Measurements from ENCODE around the gene HEXIM1. TPM values are rescaled to one million over a fixed set of nuclear protein-coding genes. Genes with fewer than 3 reads are reported as not detected.

Gene HEXIM1
- total RNA-seq, 1 donor from 2014 or later, result 36.1 TPM

DNA sequence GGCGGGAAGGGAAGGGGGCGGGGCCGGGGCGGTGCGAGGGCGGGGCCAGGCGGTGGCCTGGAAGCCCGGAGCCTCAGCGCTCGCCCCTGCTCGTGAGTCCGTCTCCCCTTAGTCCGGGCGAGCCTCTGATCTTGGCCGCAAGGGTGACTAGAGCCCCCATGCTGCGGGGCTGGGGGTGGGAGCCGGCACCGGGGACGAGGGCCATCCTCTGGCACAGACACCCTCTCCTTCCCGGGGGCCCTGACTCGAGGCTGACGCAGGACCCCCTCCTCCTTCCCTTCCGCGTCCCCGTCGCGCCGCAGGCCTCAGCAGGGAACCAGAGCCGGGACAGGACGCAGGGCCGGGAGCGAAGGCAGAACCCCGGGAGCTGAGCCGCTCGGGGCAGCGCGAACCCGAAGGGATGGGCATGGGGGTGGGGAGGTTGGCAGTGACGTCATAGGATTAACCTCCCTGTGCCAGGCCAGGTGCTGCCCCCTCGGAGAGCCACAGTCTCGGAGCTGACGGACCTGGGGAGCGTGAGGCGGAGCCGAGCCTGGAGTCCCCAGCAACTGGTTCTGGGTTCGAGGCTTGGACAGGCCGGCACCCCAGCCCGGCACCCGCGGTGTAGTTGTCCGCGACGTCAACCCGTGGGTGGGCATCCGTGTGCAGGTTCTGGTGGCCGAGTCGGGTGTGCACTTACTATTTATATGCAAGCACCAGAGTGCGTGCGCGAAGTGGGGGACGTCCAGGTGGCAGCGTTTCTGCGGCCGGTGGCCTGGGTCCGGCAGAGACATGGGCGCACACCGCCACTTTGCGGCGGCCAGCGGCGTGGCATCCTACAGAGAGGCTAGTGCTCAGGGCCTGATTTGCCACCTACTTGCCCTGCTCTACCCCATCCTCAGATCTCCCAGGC is 15.5 kb upstream of the HEXIM1 start:
- TF ChIP-seq, protein P1, sequence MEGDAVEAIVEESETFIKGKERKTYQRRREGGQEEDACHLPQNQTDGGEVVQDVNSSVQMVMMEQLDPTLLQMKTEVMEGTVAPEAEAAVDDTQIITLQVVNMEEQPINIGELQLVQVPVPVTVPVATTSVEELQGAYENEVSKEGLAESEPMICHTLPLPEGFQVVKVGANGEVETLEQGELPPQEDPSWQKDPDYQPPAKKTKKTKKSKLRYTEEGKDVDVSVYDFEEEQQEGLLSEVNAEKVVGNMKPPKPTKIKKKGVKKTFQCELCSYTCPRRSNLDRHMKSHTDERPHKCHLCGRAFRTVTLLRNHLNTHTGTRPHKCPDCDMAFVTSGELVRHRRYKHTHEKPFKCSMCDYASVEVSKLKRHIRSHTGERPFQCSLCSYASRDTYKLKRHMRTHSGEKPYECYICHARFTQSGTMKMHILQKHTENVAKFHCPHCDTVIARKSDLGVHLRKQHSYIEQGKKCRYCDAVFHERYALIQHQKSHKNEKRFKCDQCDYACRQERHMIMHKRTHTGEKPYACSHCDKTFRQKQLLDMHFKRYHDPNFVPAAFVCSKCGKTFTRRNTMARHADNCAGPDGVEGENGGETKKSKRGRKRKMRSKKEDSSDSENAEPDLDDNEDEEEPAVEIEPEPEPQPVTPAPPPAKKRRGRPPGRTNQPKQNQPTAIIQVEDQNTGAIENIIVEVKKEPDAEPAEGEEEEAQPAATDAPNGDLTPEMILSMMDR (IDR thresholded peaks at IDR 0.05), result peak; percentile 77
- intact Hi-C loops (cut with DNase I), result no loop called here
- Histone ChIP-seq H3K9me3 (no peaks in the 10 kb centered on the region), H3K36me3 (no peaks in the 10 kb centered on the region), H3K27ac (peak overlapping the region; percentile 92), H3K4me3 (peak overlapping the region; percentile 79), H3K27me3 (no peaks in the 10 kb centered on the region), H3K4me1 (peaks cover 39% of the 10 kb centered on the region)
- peak; percentile 91 for DNase-seq
- peak; percentile 75 for ATAC-seq

DNA sequence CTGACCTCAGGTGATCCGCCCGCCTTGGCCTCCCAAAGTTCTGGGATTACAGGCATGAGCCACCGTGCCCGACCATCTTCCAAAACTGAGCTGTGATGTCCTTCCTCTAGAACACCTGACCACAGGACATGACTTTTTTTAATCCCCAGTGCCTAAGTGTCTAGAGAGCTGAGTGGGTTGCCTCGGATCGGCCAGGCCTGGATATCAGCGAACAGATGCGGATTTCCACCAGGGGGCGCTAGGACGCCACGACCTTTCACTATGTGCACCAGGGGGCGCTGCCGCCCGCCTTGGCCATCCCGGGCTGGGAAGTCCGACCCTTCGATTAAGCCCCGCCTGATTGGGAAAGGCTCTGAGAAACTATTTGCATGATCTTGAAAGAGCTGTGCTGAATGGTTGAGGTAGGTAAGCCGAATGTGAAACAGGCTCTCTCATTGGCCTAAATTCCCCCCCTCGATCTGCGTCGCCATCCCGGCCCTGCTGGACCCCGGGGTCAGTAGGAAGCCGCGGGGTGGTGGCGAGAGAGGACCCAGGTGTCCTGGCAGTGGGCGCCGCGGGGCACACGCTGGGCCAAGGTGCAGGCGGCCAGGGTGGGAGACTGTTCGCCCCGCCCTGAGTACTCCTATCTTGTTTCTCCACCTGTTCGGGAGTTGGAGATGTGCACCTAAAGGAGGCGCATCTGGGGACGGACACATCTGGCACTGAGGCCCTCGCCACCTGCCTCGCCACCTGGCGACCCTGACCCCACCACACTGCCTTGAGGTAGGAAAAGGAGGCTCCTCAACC is 12.9 kb upstream of the HEXIM1 start, which contains the start of gene ACBD4:
ACBD4 (plus strand) TSS at position 496 of the 786 bp plus-strand sequence. CDS start 458 bp downstream, outside the sequence.
- ATAC-seq (peak; percentile 90), DNase-seq (peak; percentile 97)
- TF ChIP-seq, protein P1 (IDR thresholded peaks at IDR 0.05), result peak; percentile 99
- H3K27ac ChIP-seq, result peak within 1 kb of the TSS; percentile 86
- no peaks in the 10 kb centered on the region for H3K36me3 ChIP-seq
- H3K4me1 ChIP-seq, result peaks cover 21% of the 10 kb centered on the region
- H3K4me3 ChIP-seq, result peak within 1 kb of the TSS; percentile 89
- no peaks in the 10 kb centered on the region for H3K27me3 ChIP-seq
- intact Hi-C loops (cut with DNase I), result loop anchor here (5.0 kb wide), 1 partner anchor 62 kb away; no protein-coding TSS in a partner anchor
- no peaks in the 10 kb centered on the region for H3K9me3 ChIP-seq

DNA sequence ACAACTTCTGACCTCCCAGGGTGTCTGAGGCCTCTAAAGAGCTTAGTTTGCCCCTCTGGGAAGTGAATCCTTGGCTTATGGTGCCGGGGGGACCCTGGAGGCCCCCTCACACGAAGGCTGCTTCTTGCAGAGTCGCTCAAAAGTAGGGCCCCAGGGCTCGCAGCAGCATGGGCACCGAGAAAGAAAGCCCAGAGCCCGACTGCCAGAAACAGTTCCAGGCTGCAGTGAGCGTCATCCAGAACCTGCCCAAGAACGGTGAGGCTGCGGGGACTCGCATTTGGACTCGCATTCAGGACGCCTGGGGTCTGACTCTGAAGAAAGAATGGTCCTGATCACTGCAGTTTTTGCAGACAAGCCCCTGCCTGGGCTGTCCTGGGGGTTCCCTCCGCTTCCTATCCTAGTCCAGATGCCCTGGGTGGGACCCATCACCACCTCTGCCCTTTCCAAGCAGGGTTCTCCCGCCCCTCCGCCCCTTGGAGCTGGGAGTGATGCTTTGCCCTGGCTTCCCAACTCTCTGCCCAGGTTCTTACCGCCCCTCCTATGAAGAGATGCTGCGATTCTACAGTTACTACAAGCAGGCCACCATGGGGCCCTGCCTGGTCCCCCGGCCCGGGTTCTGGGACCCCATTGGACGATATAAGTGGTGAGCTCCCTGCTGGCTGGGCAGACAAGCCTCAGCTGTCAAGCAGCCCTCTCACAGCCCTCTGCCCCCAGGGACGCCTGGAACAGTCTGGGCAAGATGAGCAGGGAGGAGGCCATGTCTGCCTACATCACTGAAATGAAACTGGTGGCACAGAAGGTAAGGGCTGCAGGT is 12.1 kb upstream of the HEXIM1 start:
- H3K4me3 ChIP-seq, result peak overlapping the region; percentile 89
- no peaks in the 10 kb centered on the region for H3K9me3 ChIP-seq
- no peak for ATAC-seq
- intact Hi-C loops (cut with DNase I), result loop anchor here (5.0 kb wide), 1 partner anchor 61 kb away; no protein-coding TSS in a partner anchor
- peak; percentile 66 for DNase-seq
- no peaks in the 10 kb centered on the region for H3K27me3 ChIP-seq
- TF ChIP-seq, protein P1 (IDR thresholded peaks at IDR 0.05), result no peak
- H3K27ac ChIP-seq, result peak overlapping the region; percentile 86
- no peaks in the 10 kb centered on the region for H3K36me3 ChIP-seq
- peaks cover 18% of the 10 kb centered on the region for H3K4me1 ChIP-seq

DNA sequence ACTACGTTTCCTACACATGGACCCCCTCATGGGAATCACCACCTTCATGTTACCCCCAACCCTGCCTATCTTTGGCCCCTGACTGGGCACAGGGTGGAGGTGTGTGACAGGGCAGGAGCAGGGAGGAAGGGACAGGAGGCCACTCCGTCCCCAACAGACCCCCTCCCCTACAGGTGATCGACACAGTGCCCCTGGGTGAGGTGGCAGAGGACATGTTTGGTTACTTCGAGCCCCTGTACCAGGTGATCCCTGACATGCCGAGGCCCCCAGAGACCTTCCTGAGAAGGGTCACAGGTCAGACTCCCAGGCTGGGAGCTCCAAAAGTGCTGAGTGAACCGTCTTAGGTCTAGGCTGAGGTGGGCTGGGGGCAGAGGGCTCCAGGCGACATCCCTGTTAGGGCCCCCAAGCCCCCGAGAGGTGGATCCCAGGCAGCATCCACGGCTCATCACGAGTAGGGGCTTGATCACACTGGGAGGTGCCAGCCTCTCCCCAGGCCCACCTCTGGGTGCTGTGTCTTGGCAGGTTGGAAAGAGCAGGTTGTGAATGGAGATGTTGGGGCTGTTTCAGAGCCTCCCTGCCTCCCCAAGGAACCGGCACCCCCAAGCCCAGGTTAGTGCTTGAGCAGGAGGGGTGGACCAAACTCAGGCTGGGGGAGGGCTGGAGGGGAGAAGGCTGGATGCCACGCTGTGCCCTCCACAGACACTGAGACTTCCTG is 11.3 kb upstream of the HEXIM1 start:
- Histone ChIP-seq H3K4me3 (no peak overlapping the region), H3K27ac (no peak overlapping the region)
- no peak for DNase-seq

More for the DNA sequence above, 11.3 kb upstream of the HEXIM1 start:
- TF ChIP-seq, protein P1 (IDR thresholded peaks at IDR 0.05), result no peak
- Histone ChIP-seq H3K4me1 (peaks cover 9% of the 10 kb centered on the region), H3K9me3 (no peaks in the 10 kb centered on the region), H3K27me3 (no peaks in the 10 kb centered on the region), H3K36me3 (no peaks in the 10 kb centered on the region)
- intact Hi-C loops (cut with DNase I), result loop anchor here (5.0 kb wide), 1 partner anchor 60 kb away; no protein-coding TSS in a partner anchor
- ATAC-seq, result no peak

Measured in upper lobe of right lung (tissue), 1 donor.